RPMI8226 (cell line): ENCODE results near the gene PPBP.

ENCODE experiments used
- DNase-seq: peaks from one replicate; pipeline ENCODE4 v3.0.0-alpha.2; 2015

Gene PPBP

GRCh38 chr4:73947239-73947985 lies 40.6 kb downstream of the PPBP start:
- DNase-seq, result no peak

- DNase-seq, result no peak
Observed at GRCh38 chr4:73945674-73946449, 42.1 kb downstream of the PPBP start.

GRCh38 chr4:73945140-73945539 lies 42.9 kb downstream of the PPBP start:
- DNase-seq, result no peak

- DNase-seq, result no peak
Observed at GRCh38 chr4:73944061-73944875, 43.7 kb downstream of the PPBP start.

GRCh38 chr4:73943555-73943954 lies 44.4 kb downstream of the PPBP start:
- no peak for DNase-seq

GRCh38 chr4:73936969-73937368 lies 51.0 kb downstream of the PPBP start:
- no peak for DNase-seq
